Measurements from ENCODE around the gene SRPK2.

The SRPK2 gene

GRCh38 chr7:105218215-105218614, 170.5 kb downstream of the SRPK2 start:
- TF ChIP-seq, protein P1, sequence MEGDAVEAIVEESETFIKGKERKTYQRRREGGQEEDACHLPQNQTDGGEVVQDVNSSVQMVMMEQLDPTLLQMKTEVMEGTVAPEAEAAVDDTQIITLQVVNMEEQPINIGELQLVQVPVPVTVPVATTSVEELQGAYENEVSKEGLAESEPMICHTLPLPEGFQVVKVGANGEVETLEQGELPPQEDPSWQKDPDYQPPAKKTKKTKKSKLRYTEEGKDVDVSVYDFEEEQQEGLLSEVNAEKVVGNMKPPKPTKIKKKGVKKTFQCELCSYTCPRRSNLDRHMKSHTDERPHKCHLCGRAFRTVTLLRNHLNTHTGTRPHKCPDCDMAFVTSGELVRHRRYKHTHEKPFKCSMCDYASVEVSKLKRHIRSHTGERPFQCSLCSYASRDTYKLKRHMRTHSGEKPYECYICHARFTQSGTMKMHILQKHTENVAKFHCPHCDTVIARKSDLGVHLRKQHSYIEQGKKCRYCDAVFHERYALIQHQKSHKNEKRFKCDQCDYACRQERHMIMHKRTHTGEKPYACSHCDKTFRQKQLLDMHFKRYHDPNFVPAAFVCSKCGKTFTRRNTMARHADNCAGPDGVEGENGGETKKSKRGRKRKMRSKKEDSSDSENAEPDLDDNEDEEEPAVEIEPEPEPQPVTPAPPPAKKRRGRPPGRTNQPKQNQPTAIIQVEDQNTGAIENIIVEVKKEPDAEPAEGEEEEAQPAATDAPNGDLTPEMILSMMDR (conservative IDR thresholded peaks at IDR 0.05; ENCODE audit: low read depth, low read length), result no peak
- H3K4me3 ChIP-seq (ENCODE audit: low read length), result no peak overlapping the region
- peak; percentile 17 for DNase-seq (ENCODE audit: low read depth)

DNA sequence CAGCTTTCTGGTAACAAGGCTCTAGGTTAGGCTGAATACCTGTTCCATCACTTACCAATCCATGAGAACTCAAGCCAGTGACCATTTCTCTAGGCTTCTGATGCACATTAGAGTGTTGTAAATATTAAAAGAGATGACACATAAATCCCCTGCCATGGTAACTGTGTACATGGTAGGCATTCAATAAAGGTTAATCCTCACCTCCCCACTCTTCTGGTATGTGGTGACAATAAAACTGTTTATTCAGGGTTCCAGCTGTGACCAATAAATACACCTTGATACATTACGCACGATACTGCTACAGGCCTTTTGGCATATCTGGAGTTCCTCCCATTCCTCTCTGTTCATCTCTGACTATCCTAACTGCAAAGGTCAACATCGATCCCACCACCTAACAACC, 171.9 kb downstream of the SRPK2 start:
- no peak for DNase-seq (ENCODE audit: low read depth)
- no peak overlapping the region for H3K4me3 ChIP-seq (ENCODE audit: low read length)
- TF ChIP-seq, protein P1 (conservative IDR thresholded peaks at IDR 0.05; ENCODE audit: low read depth, low read length), result no peak

- TF ChIP-seq, protein P1 (conservative IDR thresholded peaks at IDR 0.05; ENCODE audit: low read depth, low read length), result no peak
- no peak for DNase-seq (ENCODE audit: low read depth)
- no peak overlapping the region for H3K4me3 ChIP-seq (ENCODE audit: low read length)
Observed at GRCh38 chr7:105215821-105216220, 172.9 kb downstream of the SRPK2 start.

DNA sequence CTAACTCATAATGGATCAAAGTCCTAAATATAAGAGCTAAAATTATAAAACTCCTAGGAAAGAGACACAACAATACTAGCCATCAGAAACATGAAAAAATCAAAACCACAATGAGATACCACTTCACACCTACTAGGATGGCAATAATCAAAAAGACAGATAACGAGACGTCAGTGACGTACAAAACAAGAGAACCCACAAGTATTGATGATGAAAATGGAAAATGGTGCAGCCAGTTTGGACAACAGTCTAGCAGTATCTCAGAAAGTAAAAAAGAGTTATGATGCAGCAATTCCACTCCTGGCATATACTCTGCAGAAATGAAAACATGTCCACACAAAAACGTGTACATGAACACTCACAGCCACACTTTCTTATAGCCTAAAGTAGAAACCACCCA, 173.5 kb downstream of the SRPK2 start:
- TF ChIP-seq, protein P1 (conservative IDR thresholded peaks at IDR 0.05; ENCODE audit: low read depth, low read length), result no peak
- no peak for DNase-seq (ENCODE audit: low read depth)
- H3K4me3 ChIP-seq (ENCODE audit: low read length), result no peak overlapping the region

DNA sequence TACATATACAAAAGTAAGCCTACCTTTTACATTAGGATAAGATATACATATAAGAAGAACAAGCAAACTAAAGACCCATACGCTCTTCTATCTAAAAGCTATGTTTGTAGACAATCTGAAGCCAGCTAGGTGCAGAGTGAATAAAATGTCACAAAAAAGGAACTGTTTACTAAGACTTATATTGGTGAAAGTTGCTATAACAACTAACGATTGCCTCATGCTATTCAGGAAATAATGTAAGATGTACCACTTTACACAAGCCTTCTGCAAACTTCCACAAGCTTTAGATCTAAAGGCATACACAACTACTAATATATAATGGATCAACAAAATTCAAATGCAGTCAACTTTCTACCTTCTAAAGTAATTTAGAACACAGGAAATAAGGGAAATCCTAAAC, 175.1 kb downstream of the SRPK2 start:
- H3K4me3 ChIP-seq (ENCODE audit: low read length), result no peak overlapping the region
- TF ChIP-seq, protein P1 (conservative IDR thresholded peaks at IDR 0.05; ENCODE audit: low read depth, low read length), result no peak
- DNase-seq (ENCODE audit: low read depth), result no peak

- no peak overlapping the region for H3K4me3 ChIP-seq (ENCODE audit: low read length)
- no peak for DNase-seq (ENCODE audit: low read depth)
- TF ChIP-seq, protein P1 (conservative IDR thresholded peaks at IDR 0.05; ENCODE audit: low read depth, low read length), result no peak
Observed at GRCh38 chr7:105212212-105212611, 176.5 kb downstream of the SRPK2 start.

DNA sequence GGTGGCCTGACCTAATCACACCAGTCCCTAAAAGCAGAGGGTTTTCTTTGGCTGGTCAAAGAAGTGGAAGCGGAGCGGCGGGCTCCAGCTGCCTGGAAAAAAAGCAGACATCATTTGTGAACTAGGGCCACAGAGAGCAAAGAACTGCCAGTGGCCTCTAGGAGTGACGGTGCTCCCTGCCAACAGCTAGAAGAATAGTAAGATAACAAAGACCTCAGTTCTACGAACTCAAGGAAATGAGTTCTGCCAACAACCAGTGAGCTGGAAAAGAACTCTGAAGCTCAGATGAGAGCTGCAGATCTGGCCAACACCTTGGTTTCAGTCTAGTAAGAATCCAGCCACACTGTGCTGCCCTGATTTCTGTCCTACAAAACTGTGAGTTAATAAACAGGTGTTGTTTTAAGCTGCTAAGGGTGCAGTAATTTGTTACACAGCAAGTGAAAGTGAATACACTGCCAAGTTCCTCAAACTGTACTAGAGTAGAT, 178.0 kb downstream of the SRPK2 start:
- TF ChIP-seq, protein P1 (conservative IDR thresholded peaks at IDR 0.05; ENCODE audit: low read depth, low read length), result no peak
- no peak for DNase-seq (ENCODE audit: low read depth)
- no peak overlapping the region for H3K4me3 ChIP-seq (ENCODE audit: low read length)

Measured in retinal pigment epithelial cell (primary cell).